Testis (tissue), 3 donors: ENCODE data around the gene SCGB3A1. TPM values are rescaled to one million over a fixed set of nuclear protein-coding genes. Genes with fewer than 3 reads are reported as not detected.

Experiments
- DNase-seq: peaks from one replicate; pipeline ENCODE4 v3.0.0-alpha.2; 2019
- H3K27ac ChIP-seq, 2 donors: fragments of 200-600 bp; sonication (generic); one replicate each; pipeline ENCODE4 v1.5.1; 2019
- H3K27me3 ChIP-seq: fragments of 200-600 bp; sonication (generic); one replicate; pipeline ENCODE4 v1.5.1; 2019
- H3K36me3 ChIP-seq: fragments of 200-600 bp; sonication (generic); one replicate; pipeline ENCODE4 v1.5.1; 2017; ENCODE audit warnings: low read depth; ENCODE audit errors: missing control alignments
- H3K4me1 ChIP-seq: fragments of 200-600 bp; sonication (generic); one replicate; pipeline ENCODE4 v1.5.1; 2019
- H3K4me3 ChIP-seq, 2 donors: fragments of 200-600 bp; sonication (generic); one replicate each; pipeline ENCODE4 v1.5.1; 2017 to 2019
- H3K9me3 ChIP-seq: fragments of 200-600 bp; sonication (generic); one replicate; pipeline ENCODE4 v1.5.1; 2017
- CTCF ChIP-seq, 3 experiments: fragments of 450-650 bp in 2 of 3; fragments of 200-600 bp in 1 of 3; sonication (generic) in 1 of 3; IDR thresholded peaks; one replicate each; pipeline ENCODE4 v1.5.1; 2016 to 2019; ENCODE audit warnings: antibody characterized with exemption in 3 of 3, mild to moderate bottlenecking in 2 of 3, moderate library complexity in 1 of 3
- POLR2A ChIP-seq: fragments of 450-650 bp; IDR thresholded peaks from one replicate; pipeline ENCODE4 v1.6.1; 2017; ENCODE audit warnings: antibody characterized with exemption, mild to moderate bottlenecking, moderate library complexity
- WGBS, 2 donors: methylation state at CpG; one replicate each; pipeline ENCODE4 v1.1.5; 2018; 5-methylcytosine and 5-hydroxymethylcytosine counted together
- intact Hi-C: fragments of 100-400 bp; cut with DNase I; formaldehyde crosslinking; loops from one replicate; pipeline ENCODE4 v1.15.1; 2023; ENCODE audit warnings: low total_unique reads
- polyA plus RNA-seq: library from polyadenylated mRNA; stranded (reverse); fragments of 350-450 nt; fragmentation: Illumina TruSeq; extraction: RNeasy Lipid Tissue Mini Kit (QIAGEN cat#74804); gene quantifications from one replicate; pipeline ENCODE4 v1.2.3, GENCODE V29; 2014; ENCODE audit warnings: low read depth, low replicate concordance; ENCODE audit not compliant: insufficient read depth
- total RNA-seq, 2 donors: library from RNA; depleted of rRNA; stranded (reverse); fragments of >200 nt; gene quantifications; one replicate each; pipeline ENCODE4 v1.2.3, GENCODE V29; 2016

The SCGB3A1 gene
- total and polyA plus RNA-seq, 3 donors from 2014 or later: 0.82 to 15.7 (median 9.8) TPM

- Histone ChIP-seq H3K9me3 (no peaks in the 10 kb centered on the region), H3K4me3 (no peak overlapping the region), H3K27me3 (no peaks in the 10 kb centered on the region), H3K4me1 (no peaks in the 10 kb centered on the region), H3K27ac (no peak overlapping the region), H3K36me3 (no peaks in the 10 kb centered on the region)
- WGBS, 2 donors: 73 to 85% methylated on average over 7 to 11 of the region's 11 CpGs
- intact Hi-C loops: no loop called here
- TF ChIP-seq POLR2A (no peak), CTCF (IDR thresholded peaks at IDR 0.05) (no peak)
- no peak for DNase-seq
Measured at GRCh38 chr5:180613814-180614188, 22.5 kb upstream of the SCGB3A1 start.

- WGBS, 2 donors: 73 to 77% methylated on average over 14 to 19 of the region's 19 CpGs
- DNase-seq: no peak
- Histone ChIP-seq H3K4me3 (no peak overlapping the region), H3K27me3 (no peaks in the 10 kb centered on the region), H3K9me3 (no peaks in the 10 kb centered on the region), H3K27ac (no peak overlapping the region), H3K36me3 (no peaks in the 10 kb centered on the region), H3K4me1 (no peaks in the 10 kb centered on the region)
- intact Hi-C loops: no loop called here
- no peak for TF ChIP-seq POLR2A
- TF ChIP-seq CTCF (IDR thresholded peaks at IDR 0.05): no peak
Measured at GRCh38 chr5:180613188-180613813, 22.0 kb upstream of the SCGB3A1 start.

- H3K27me3 ChIP-seq: no peaks in the 10 kb centered on the region
- DNase-seq: no peak
- H3K36me3 ChIP-seq: no peaks in the 10 kb centered on the region
- no peaks in the 10 kb centered on the region for H3K9me3 ChIP-seq
- TF ChIP-seq CTCF (IDR thresholded peaks at IDR 0.05): no peak
- TF ChIP-seq POLR2A: no peak
- no peaks in the 10 kb centered on the region for H3K4me1 ChIP-seq
- WGBS, 2 donors: 76 to 91% methylated on average over 7 to 14 of the region's 15 CpGs
- intact Hi-C loops: no loop called here
- no peak overlapping the region for H3K4me3 ChIP-seq
- H3K27ac ChIP-seq: no peak overlapping the region
Measured at GRCh38 chr5:180612683-180613082, 21.4 kb upstream of the SCGB3A1 start.

GRCh38 chr5:180611140-180611850 is 20.0 kb upstream of the SCGB3A1 start:
- no peaks in the 10 kb centered on the region for H3K36me3 ChIP-seq
- H3K4me1 ChIP-seq: no peaks in the 10 kb centered on the region
- no peaks in the 10 kb centered on the region for H3K9me3 ChIP-seq
- WGBS, 2 donors: 87 to 91% methylated on average over 9 to 30 of the region's 30 CpGs
- DNase-seq: no peak
- no peaks in the 10 kb centered on the region for H3K27me3 ChIP-seq
- TF ChIP-seq CTCF (IDR thresholded peaks at IDR 0.05) (no peak), POLR2A (no peak)
- no peak overlapping the region for H3K27ac ChIP-seq
- intact Hi-C loops: no loop called here
- H3K4me3 ChIP-seq: no peak overlapping the region
